HepG2 (cell line): ENCODE results near the gene MIF4GD. TPM values are rescaled to one million over a fixed set of nuclear protein-coding genes. Genes with fewer than 3 reads are reported as not detected.

Experiments used
- ATF6 ChIP-seq: sonication (generic); formaldehyde crosslinking; conservative IDR thresholded peaks from 2 replicates; pipeline ENCODE4 v1.4.0; 2020; ENCODE audit warnings: missing genetic modification reagents
- CCDC6 ChIP-seq: sonication (generic); formaldehyde crosslinking; IDR thresholded peaks from 2 replicates; pipeline ENCODE4 v1.8.1; 2022; ENCODE audit warnings: mild to moderate bottlenecking, missing genetic modification reagents, moderate library complexity
- CSRNP2 ChIP-seq: sonication (generic); formaldehyde crosslinking; conservative IDR thresholded peaks from 2 replicates; pipeline ENCODE4 v1.8.0; 2022; ENCODE audit warnings: low read depth, missing genetic modification reagents
- DZIP1 ChIP-seq: sonication (generic); formaldehyde crosslinking; IDR thresholded peaks from 2 replicates; pipeline ENCODE4 v1.5.0; 2020; ENCODE audit warnings: mild to moderate bottlenecking, missing genetic modification reagents
- ERF ChIP-seq: IDR thresholded peaks from 2 replicates; pipeline ENCODE4 v1.6.1; 2018; ENCODE audit warnings: missing biosample characterization, missing genetic modification reagents
- IRX3 ChIP-seq: sonication (generic); formaldehyde crosslinking; IDR thresholded peaks from 2 replicates; pipeline ENCODE4 v1.8.1; 2023; ENCODE audit warnings: mild to moderate bottlenecking, low read depth, missing genetic modification reagents, borderline replicate concordance
- MYPOP ChIP-seq: sonication (generic); formaldehyde crosslinking; IDR thresholded peaks from 2 replicates; pipeline ENCODE4 v1.8.1; 2023; ENCODE audit warnings: mild to moderate bottlenecking, moderate library complexity, missing genetic modification reagents
- NFIC ChIP-seq: IDR thresholded peaks from 2 replicates; pipeline ENCODE4 v1.6.1; 2012; ENCODE audit warnings: mild to moderate bottlenecking, low read length, inconsistent platforms
- PRPF4 ChIP-seq: fragments of 200-400 bp; formaldehyde crosslinking; IDR thresholded peaks from 2 replicates; pipeline ENCODE4 v1.6.1; 2016; ENCODE audit warnings: low read length, low read depth; ENCODE audit not compliant: poor library complexity, severe bottlenecking
- SALL1 ChIP-seq: sonication (generic); formaldehyde crosslinking; IDR thresholded peaks from 2 replicates; pipeline ENCODE4 v1.8.0; 2022; ENCODE audit warnings: mild to moderate bottlenecking, missing genetic modification reagents
- STAG1 ChIP-seq: sonication (generic); formaldehyde crosslinking; IDR thresholded peaks from 2 replicates; pipeline ENCODE4 v1.4.0; 2020; ENCODE audit warnings: missing genetic modification reagents
- TBX3 ChIP-seq: fragments of 450-650 bp; IDR thresholded peaks from 2 replicates; pipeline ENCODE4 v1.6.1; 2017; ENCODE audit warnings: antibody characterized with exemption, mild to moderate bottlenecking, inconsistent platforms, borderline replicate concordance
- ZGPAT ChIP-seq: IDR thresholded peaks from 2 replicates; pipeline ENCODE4 v1.6.1; 2016; ENCODE audit warnings: mild to moderate bottlenecking
- ZNF33B ChIP-seq: sonication (generic); formaldehyde crosslinking; IDR thresholded peaks from 2 replicates; pipeline ENCODE4 v1.5.1; 2020; ENCODE audit warnings: mild to moderate bottlenecking, missing genetic modification reagents
- ZNF430 ChIP-seq: sonication (generic); formaldehyde crosslinking; IDR thresholded peaks from 2 replicates; pipeline ENCODE4 v1.9.0; 2021; ENCODE audit warnings: mild to moderate bottlenecking, missing genetic modification reagents
- ZNF460 ChIP-seq: sonication (generic); formaldehyde crosslinking; IDR thresholded peaks from 2 replicates; pipeline ENCODE4 v1.5.1; 2020; ENCODE audit warnings: missing genetic modification reagents, mild to moderate bottlenecking, borderline replicate concordance
- ZNF570 ChIP-seq: sonication (generic); formaldehyde crosslinking; IDR thresholded peaks from 2 replicates; pipeline ENCODE4 v1.4.0; 2020; ENCODE audit warnings: mild to moderate bottlenecking, missing genetic modification reagents, borderline replicate concordance
- ZNF709 ChIP-seq: sonication (generic); formaldehyde crosslinking; IDR thresholded peaks from 2 replicates; pipeline ENCODE4 v1.5.0; 2020; ENCODE audit warnings: mild to moderate bottlenecking, missing genetic modification reagents
- ZNF773 ChIP-seq: sonication (generic); formaldehyde crosslinking; IDR thresholded peaks from 2 replicates; pipeline ENCODE4 v1.4.0; 2020; ENCODE audit warnings: missing genetic modification reagents, borderline replicate concordance
- ZNF781 ChIP-seq: sonication (generic); formaldehyde crosslinking; IDR thresholded peaks from 2 replicates; pipeline ENCODE4 v1.5.1; 2020; ENCODE audit warnings: borderline replicate concordance, mild to moderate bottlenecking, missing genetic modification reagents; ENCODE audit errors: not compliant biosample characterization
- polyA plus RNA-seq, 8 experiments: library from polyadenylated mRNA; depleted of rRNA in 3 of 8; stranded (reverse) in 7 of 8; unstranded in 1 of 8; fragments of >200 nt; fragmentation: Illumina TruSeq in 4 of 8; extraction: Trizol in 4 of 8; gene quantifications; 2 replicates each; pipeline versions ENCODE4 v1.2.1 to v1.2.3, GENCODE V29; 2011 to 2016; ENCODE audit warnings: low read depth in 4 of 8, missing spikeins in 1 of 8, mixed read lengths in 1 of 8; ENCODE audit not compliant: insufficient read depth in 1 of 8
- total RNA-seq, 5 experiments: library from RNA; depleted of rRNA; stranded (reverse); fragments of >200 nt; fragmentation: Illumina TruSeq; extraction: Trizol; gene quantifications; 2 replicates each; pipeline ENCODE4 v1.2.3, GENCODE V29; 2016; ENCODE audit warnings: low read depth in 1 of 5

Gene MIF4GD
- total and polyA plus RNA-seq, 2 of the 13 experiments (the other 11 are each of a cell fraction or from before 2014, with no cell fraction given) = 14.0 to 28.0 TPM

- TF ChIP-seq ZNF430 (CRISPR knock-in tag) (no peak), CCDC6 (CRISPR knock-in tag) (peak; percentile 56; the same call in 1 of the 2 replicates), STAG1 (CRISPR knock-in tag) (peak; percentile 81), ZNF33B (CRISPR knock-in tag) (peak; percentile 61; the same call in 1 of the 2 replicates), NFIC (no peak; the same call in 1 of the 2 replicates), DZIP1 (peak; percentile 60; the same call in 1 of the 2 replicates), TBX3 (no peak), ZNF773 (no peak), MYPOP (no peak), SALL1 (CRISPR knock-in tag) (peak; percentile 91), PRPF4 (no peak), ZNF460 (no peak), ERF (CRISPR knock-in tag) (peak; percentile 88), ZNF781 (CRISPR knock-in tag) (peak; percentile 59), ATF6 (CRISPR knock-in tag) (no peak), ZGPAT (CRISPR knock-in tag) (peak; percentile 86), IRX3 (CRISPR knock-in tag) (no peak), ZNF570 (CRISPR knock-in tag) (no peak), ZNF709 (CRISPR knock-in tag) (no peak; the same call in 1 of the 2 replicates), CSRNP2 (no peak)
Measured at GRCh38 chr17:75267411-75268232, 3.4 kb downstream of the MIF4GD start (continued).
